Measurements from ENCODE around the gene SYT14.
"Not testable (repeated sequence)": the region's sequence is repeated elsewhere in the genome, so short reads cannot be mapped to it uniquely, and the experiment has no call there.

Gene SYT14

GRCh38 chr1:209937996-209938959 lies at the start of gene SYT14:
Gene SYT14, plus strand, starts transcription at chr1:209938217. Its CDS starts 48 bp downstream, at chr1:209938265.
- DNase-seq, result no peak

- DNase-seq, result not testable (repeated sequence)
Measured at GRCh38 chr1:209888291-209889076, 49.5 kb upstream of the SYT14 start.

DNA sequence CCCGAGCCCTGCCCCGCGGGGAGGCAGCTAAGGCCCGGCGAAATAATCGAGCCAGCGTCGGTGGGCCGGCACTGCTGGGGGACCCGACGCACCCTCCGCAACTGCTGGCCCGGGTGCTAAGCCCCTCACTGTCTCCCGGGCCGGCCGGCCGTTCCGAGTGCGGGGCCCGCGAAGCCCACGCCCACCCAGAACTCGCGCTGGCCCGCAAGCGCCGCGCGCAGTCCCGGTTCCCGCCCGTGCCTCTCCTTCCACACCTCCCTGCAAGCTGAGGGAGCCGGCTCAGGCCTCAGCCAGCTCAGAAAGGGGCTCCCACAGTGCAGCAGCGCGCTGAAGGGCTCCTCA lies 49.0 kb upstream of the SYT14 start:
- DNase-seq, result no peak

DNA sequence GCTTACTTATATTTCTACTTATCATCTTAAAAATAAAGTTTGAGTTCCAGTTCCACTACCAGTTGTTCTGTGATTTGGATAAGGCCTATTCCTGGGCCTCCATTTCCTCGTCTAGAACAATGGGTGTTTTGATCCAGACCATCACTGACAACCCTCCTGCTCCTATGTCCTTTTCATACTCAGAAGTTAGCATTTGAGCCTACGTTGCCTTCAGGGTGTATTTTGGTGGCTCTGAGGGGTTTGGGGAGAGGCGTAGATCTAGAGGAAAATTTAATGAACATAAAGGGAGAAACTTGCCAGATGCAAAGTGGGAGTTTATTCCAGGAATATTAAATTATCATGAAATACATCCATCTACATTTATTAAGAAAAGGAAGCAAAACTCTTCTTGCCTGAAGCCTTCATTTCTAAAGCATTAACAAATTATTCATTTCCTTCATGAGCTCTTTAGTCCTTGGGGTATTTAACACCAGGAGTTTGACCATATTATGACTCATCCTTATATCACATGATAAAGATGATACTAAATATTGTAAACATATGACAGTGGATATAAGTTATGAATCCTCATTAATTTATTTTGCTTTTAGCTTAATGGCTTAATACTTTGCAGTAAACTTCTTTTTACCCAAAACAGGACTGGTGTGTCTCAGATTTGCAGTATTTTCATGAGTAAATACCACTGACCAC lies 47.2 kb upstream of the SYT14 start:
- DNase-seq, result no peak

DNA sequence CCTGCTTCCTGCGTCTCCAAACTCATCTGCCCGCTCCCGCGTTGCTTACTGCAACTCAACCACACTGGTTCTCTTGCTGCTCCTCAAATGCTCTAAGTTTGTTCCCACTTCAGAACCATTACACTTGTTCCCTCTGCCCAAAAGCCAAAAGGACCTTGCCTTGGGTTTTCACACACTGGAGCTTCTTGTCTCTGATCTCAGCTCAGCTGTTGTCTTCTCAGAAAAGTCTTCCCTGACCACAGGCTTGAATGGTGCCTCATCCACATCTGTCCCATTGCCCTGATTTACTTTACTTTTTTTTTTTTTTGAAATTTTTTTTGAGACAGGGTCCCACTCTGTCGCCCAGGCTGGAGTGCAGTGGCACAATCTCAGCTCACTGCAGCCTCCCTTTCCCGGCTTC lies 44.3 kb upstream of the SYT14 start:
- DNase-seq, result no peak

DNA sequence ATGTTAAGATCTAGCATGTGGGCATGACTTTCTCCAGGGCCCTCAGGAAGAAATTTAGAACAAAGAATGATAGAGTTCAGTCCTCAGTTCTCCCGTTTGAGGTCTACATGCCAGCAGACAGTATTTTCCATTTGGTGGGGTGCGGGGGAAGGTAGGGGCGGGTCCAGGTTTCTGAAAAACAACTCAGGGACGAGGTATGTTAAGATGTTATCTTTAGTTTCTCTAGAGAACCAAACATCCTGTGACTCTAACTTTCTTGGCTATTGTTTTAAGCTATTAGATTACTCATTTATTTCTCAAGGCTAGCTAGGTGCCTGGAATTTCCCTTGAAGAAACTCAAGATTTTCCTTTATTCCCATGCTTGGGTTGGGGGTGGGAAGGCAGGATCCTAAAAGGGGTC lies 42.3 kb upstream of the SYT14 start:
- peak; percentile 7 for DNase-seq

GRCh38 chr1:209896346-209896745 lies 41.7 kb upstream of the SYT14 start:
- DNase-seq, result no peak

DNA sequence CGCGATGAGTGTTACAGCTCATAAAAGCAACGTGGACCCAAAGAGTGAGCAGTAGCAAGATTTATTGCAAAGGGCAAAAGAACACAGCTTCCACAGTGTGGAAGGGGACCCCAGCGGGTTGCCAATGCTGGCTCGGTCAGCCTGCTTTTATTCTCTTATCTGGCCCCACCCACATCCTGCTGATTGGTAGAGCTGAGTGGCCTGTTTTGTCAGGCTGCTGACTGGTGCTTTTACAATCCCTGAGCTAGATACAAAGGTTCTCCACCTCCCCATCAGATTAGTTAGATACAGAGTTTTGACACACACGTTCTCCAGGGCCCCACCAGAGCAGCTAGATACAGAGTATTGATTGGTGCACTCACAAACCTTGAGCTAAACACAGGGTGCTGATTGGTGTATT lies 39.7 kb upstream of the SYT14 start:
- DNase-seq, result not testable (repeated sequence)

DNA sequence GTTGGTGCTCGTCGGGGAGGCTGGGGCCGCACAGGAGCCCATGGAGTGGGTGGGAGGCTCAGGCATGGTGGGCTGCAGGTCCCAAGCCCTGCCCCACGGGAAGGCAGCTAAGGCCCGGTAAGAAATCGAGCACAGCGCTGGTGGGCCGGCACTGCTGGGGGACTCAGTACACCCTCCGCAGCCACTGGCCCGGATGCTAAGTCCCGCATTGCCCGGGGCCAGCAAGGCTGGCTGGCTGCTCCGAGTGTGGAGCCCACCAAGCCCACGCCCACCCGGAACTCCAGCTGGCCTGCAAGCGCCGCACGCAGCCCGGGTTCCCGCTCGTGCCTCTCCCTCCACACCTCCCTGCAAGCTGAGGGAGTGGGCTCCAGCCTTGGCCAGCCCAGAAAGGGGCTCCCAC lies 39.2 kb upstream of the SYT14 start:
- DNase-seq, result not testable (repeated sequence)

DNA sequence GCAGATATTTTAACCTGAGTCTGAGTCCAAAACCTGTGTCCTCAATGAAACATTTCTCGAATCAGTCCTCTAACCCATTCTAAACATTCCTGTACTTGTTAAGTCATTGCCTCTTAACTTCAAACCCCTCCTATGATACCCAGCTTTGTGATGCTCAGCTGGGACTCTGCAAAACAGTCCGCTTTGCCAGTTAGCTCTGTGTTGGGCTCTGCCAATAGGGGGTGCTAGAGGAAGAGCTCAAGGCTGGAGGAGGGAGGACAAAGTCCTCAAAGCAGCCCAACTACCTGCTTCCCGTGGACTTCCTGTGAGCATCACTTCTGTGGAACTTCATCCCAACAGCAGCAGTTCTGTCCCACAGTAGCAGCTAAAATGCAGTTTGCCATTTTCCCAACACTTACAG lies 38.1 kb upstream of the SYT14 start:
- DNase-seq, result peak; percentile 20

GRCh38 chr1:209900734-209901133 lies 37.3 kb upstream of the SYT14 start:
- no peak for DNase-seq

DNA sequence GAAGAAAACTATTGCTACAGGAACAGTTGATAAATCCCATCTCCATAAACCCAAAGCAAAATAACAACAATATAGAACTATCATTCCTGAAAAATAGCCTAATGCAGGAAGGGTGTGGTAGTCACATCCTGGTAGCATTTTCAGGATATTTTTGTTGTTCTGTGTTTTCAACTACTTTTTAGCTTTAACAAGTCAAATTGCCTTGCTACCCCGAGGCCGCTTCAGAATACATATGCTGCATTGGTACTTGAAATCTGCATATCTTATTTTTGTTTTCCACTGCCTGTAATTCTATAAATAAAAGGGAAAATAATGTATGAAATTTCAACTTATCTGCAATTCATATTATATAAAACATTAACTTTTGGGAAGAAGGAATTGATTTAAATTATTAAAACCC lies 36.8 kb upstream of the SYT14 start:
- no peak for DNase-seq

DNA sequence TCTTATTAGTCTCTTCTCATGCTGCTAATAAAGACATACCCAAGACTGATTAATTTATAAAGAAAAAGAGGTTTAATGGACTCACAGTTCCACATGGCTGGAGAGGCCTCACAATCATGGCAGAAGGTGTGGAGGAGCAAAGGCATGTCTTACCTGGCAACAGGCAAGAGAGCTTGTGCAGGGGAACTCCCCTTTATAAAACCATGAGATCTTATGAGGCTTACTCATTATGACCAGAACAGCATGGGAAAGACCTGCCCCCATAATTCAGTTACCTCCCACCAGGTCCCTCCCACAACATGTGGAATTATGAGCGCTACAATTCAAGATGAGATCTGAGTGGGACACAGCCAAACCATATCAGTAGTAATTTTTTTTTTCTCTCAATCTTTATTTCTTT lies 33.2 kb upstream of the SYT14 start:
- DNase-seq, result not testable (repeated sequence)

GRCh38 chr1:209911746-209912145 lies 26.3 kb upstream of the SYT14 start:
- DNase-seq, result no peak

DNA sequence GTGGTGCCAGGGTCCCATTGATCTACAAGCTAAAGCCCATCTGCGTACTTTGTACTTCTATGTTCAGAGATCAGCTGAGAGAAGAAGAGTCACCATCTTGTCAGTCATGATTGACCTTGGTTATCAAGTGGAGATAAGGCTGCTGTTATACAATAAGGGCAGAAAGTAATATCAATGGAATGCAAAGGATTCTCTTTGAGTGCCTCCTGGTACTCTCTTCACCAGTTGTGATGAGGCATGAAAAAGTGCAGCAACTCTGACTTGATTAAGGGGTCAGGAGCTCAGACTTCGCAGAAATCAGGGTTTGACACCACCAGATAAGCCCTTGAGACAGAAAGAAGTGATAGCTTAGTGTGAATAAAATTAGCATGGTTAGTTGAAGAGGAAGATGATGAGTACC lies 25.7 kb upstream of the SYT14 start:
- no peak for DNase-seq

DNA sequence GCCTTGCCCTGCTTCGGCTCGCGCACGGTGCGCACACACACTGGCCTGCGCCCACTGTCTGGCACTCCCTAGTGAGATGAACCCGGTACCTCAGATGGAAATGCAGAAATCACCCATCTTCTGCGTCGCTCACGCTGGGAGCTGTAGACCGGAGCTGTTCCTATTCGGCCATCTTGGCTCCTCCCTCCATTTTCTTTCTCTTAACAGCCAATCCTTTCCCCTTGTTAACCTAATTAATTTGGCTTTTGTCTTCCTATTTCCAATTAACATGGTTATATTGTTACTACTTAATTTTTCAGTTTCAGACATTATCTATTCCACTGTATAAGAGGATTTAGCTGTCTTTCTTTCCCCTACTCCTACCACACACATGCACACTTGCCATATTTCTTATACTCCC lies 18.4 kb upstream of the SYT14 start:
- DNase-seq, result not testable (repeated sequence)

GRCh38 chr1:209920844-209921243 lies 17.2 kb upstream of the SYT14 start:
- DNase-seq, result no peak

GRCh38 chr1:209924390-209924789 lies 13.6 kb upstream of the SYT14 start:
- no peak for DNase-seq

- DNase-seq, result no peak
Measured at GRCh38 chr1:209926045-209926444, 12.0 kb upstream of the SYT14 start.

GRCh38 chr1:209927466-209927865 lies 10.6 kb upstream of the SYT14 start:
- DNase-seq, result no peak

- DNase-seq, result no peak
Measured at GRCh38 chr1:209929751-209930150, 8.3 kb upstream of the SYT14 start.

DNA sequence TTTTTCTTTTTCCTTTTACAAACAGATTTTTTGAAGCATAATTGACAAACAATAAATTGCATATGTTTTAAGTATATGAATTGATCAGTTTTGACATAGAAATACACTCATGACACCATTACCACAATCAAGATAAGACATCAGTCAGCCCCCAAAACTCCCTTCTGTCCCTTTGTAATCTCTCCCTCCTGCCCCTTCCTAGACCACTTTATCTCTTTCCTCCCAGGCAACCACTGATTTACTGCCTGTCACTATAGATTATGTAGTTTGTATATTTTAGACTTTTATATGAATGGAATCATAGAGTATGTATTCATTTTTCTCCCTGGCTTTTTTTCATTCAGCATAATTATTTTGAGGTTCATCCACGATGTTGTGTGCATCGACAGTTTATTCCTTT lies 6.9 kb upstream of the SYT14 start:
- no peak for DNase-seq

GRCh38 chr1:209936125-209936524 lies 1.9 kb upstream of the SYT14 start:
- DNase-seq, result no peak
